MM.1S (cell line): ENCODE measurements around the gene RYR2.
A peak's percentile ranks its signal among the peaks of the same experiment; 100 is the strongest.

Source experiments
- DNase-seq: peaks from one replicate; pipeline ENCODE4 v3.0.0-alpha.2; 2015
- H2AFZ ChIP-seq: fragments of 300-600 bp; sonication (generic); 2 replicates; pipeline ENCODE4 v1.6.0; 2016; ENCODE audit warnings: antibody characterized with exemption, low read length
- H3F3A ChIP-seq: fragments of 300-600 bp; sonication (generic); 2 replicates; pipeline ENCODE4 v1.6.1; 2016; ENCODE audit warnings: mild to moderate bottlenecking, antibody characterized with exemption, low read length, moderate library complexity, mixed read lengths; ENCODE audit not compliant: insufficient read depth
- H3K27ac ChIP-seq: fragments of 300-600 bp; sonication (generic); 2 replicates; pipeline ENCODE4 v1.5.1; 2016; ENCODE audit warnings: mild to moderate bottlenecking, low read length
- H3K27me3 ChIP-seq: fragments of 300-600 bp; sonication (generic); replicated peaks from 2 replicates; pipeline ENCODE4 v1.6.0; 2016; ENCODE audit warnings: low read length; ENCODE audit not compliant: insufficient read depth
- H3K36me3 ChIP-seq: fragments of 300-600 bp; sonication (generic); replicated peaks from 2 replicates; pipeline ENCODE4 v1.6.1; 2016; ENCODE audit warnings: mild to moderate bottlenecking, low read length, mixed read lengths; ENCODE audit not compliant: insufficient read depth
- H3K4me1 ChIP-seq: fragments of 300-600 bp; sonication (generic); 2 replicates; pipeline ENCODE4 v1.6.1; 2016; ENCODE audit warnings: low read length, mixed read lengths
- H3K4me2 ChIP-seq: fragments of 300-600 bp; sonication (generic); 2 replicates; pipeline ENCODE4 v1.6.0; 2016; ENCODE audit warnings: low read depth, low read length
- H3K4me3 ChIP-seq: fragments of 300-600 bp; sonication (generic); 2 replicates; pipeline ENCODE4 v1.5.1; 2016; ENCODE audit warnings: low read length, mixed read lengths
- H3K79me2 ChIP-seq: fragments of 300-600 bp; sonication (generic); 2 replicates; pipeline ENCODE4 v1.6.1; 2016; ENCODE audit warnings: mixed run types, low read length, mixed read lengths
- H3K9ac ChIP-seq: fragments of 300-600 bp; sonication (generic); 2 replicates; pipeline ENCODE4 v1.6.1; 2016; ENCODE audit warnings: low read length, mixed read lengths
- H3K9me2 ChIP-seq: fragments of 300-600 bp; sonication (generic); replicated peaks from 2 replicates; pipeline ENCODE4 v1.6.1; 2016; ENCODE audit warnings: mild to moderate bottlenecking, low read length, mixed read lengths; ENCODE audit not compliant: insufficient read depth
- H3K9me3 ChIP-seq: fragments of 300-600 bp; sonication (generic); replicated peaks from 2 replicates; pipeline ENCODE4 v1.6.1; 2016; ENCODE audit warnings: mild to moderate bottlenecking, low read length, mixed read lengths; ENCODE audit not compliant: insufficient read depth
- H4K20me1 ChIP-seq: fragments of 300-600 bp; sonication (generic); 2 replicates; pipeline ENCODE4 v1.6.1; 2016; ENCODE audit warnings: mild to moderate bottlenecking, low read length, moderate library complexity, mixed read lengths; ENCODE audit not compliant: insufficient read depth
- CTCF ChIP-seq: fragments of 300-600 bp; sonication (generic); IDR thresholded peaks from 2 replicates; pipeline ENCODE4 v1.5.1; 2016; ENCODE audit warnings: antibody characterized with exemption, low read length, mixed read lengths
- EZH2 ChIP-seq: fragments of 300-600 bp; sonication (generic); optimal IDR thresholded peaks from 2 replicates; pipeline ENCODE3; 2017; ENCODE audit warnings: low read depth, mild to moderate bottlenecking, antibody characterized with exemption, low read length, mixed read lengths
- EZH2phosphoT487 ChIP-seq: fragments of 300-600 bp; sonication (generic); IDR thresholded peaks from 2 replicates; pipeline ENCODE4 v1.6.1; 2018; ENCODE audit warnings: antibody characterized with exemption, low read length

Gene RYR2

GRCh38 chr1:237670302-237670701 lies 628.3 kb downstream of the RYR2 start:
- Histone ChIP-seq H3K9me2 (no peaks in the 10 kb centered on the region), H3K9ac (no peak overlapping the region)

GRCh38 chr1:237671262-237671661 lies 629.3 kb downstream of the RYR2 start:
- no peak overlapping the region for H3K4me2 ChIP-seq
- TF ChIP-seq EZH2 (no peak), EZH2phosphoT487 (no peak), CTCF (no peak)

More at GRCh38 chr1:237670302-237670701, 628.3 kb downstream of the RYR2 start:
- Histone ChIP-seq H3K27ac (no peak overlapping the region), H3F3A (no peaks in the 10 kb centered on the region), H3K4me2 (no peak overlapping the region), H3K4me3 (no peak overlapping the region), H4K20me1 (no peaks in the 10 kb centered on the region), H3K4me1 (no peaks in the 10 kb centered on the region), H2AFZ (no peak overlapping the region), H3K9me3 (no peaks in the 10 kb centered on the region), H3K79me2 (no peaks in the 10 kb centered on the region), H3K36me3 (no peaks in the 10 kb centered on the region), H3K27me3 (no peaks in the 10 kb centered on the region)
- DNase-seq = no peak
- no peak for TF ChIP-seq EZH2phosphoT487
- TF ChIP-seq EZH2 = no peak
- TF ChIP-seq CTCF = no peak

GRCh38 chr1:237671935-237672334 lies 630.0 kb downstream of the RYR2 start:
- no peaks in the 10 kb centered on the region for H3K36me3 ChIP-seq
- no peaks in the 10 kb centered on the region for H3K79me2 ChIP-seq
- TF ChIP-seq EZH2phosphoT487 (no peak), CTCF (no peak), EZH2 (no peak)
- no peak overlapping the region for H3K4me2 ChIP-seq
- H3K27me3 ChIP-seq = no peaks in the 10 kb centered on the region
- no peaks in the 10 kb centered on the region for H3F3A ChIP-seq
- H4K20me1 ChIP-seq = no peaks in the 10 kb centered on the region
- no peak overlapping the region for H2AFZ ChIP-seq
- H3K4me1 ChIP-seq = no peaks in the 10 kb centered on the region
- no peak for DNase-seq
- no peaks in the 10 kb centered on the region for H3K9me3 ChIP-seq
- no peak overlapping the region for H3K4me3 ChIP-seq
- no peak overlapping the region for H3K27ac ChIP-seq
- H3K9ac ChIP-seq = no peak overlapping the region
- no peaks in the 10 kb centered on the region for H3K9me2 ChIP-seq

More at GRCh38 chr1:237671262-237671661, 629.3 kb downstream of the RYR2 start:
- no peaks in the 10 kb centered on the region for H3K36me3 ChIP-seq
- H4K20me1 ChIP-seq = no peaks in the 10 kb centered on the region
- no peaks in the 10 kb centered on the region for H3K9me3 ChIP-seq
- no peak overlapping the region for H3K9ac ChIP-seq
- H3K4me1 ChIP-seq = no peaks in the 10 kb centered on the region
- H3K27me3 ChIP-seq = no peaks in the 10 kb centered on the region
- no peak overlapping the region for H3K4me3 ChIP-seq
- no peaks in the 10 kb centered on the region for H3K79me2 ChIP-seq
- no peaks in the 10 kb centered on the region for H3F3A ChIP-seq
- DNase-seq = no peak
- H3K27ac ChIP-seq = no peak overlapping the region
- no peaks in the 10 kb centered on the region for H3K9me2 ChIP-seq
- no peak overlapping the region for H2AFZ ChIP-seq

DNA sequence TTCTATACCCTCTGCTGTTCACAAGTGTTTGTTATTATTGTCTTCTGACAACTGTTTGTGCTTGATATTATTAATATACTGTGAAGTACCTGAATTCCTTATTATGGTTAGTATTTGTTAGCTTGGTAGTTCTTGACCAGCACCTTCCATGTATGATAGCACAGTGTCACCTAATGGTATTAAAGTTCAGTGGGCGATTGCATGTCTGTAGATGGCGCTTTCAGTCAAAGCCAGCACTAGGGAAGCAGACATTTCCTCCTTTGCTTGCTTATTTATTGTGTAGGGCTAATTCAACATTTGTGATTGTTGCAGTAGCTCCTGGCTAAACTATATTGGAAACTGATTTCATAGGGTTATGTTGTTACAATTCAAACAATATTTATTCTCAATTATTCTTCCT lies 630.8 kb downstream of the RYR2 start:
- no peak overlapping the region for H3K27ac ChIP-seq
- H3K36me3 ChIP-seq = no peaks in the 10 kb centered on the region
- H3K4me3 ChIP-seq = no peak overlapping the region
- H3K9me2 ChIP-seq = no peaks in the 10 kb centered on the region
- no peak overlapping the region for H3K4me2 ChIP-seq
- H3K27me3 ChIP-seq = no peaks in the 10 kb centered on the region
- TF ChIP-seq EZH2phosphoT487 (no peak), CTCF (peak; percentile 51), EZH2 (no peak)
- no peaks in the 10 kb centered on the region for H4K20me1 ChIP-seq
- H2AFZ ChIP-seq = no peak overlapping the region
- DNase-seq = peak; percentile 50
- H3K9ac ChIP-seq = no peak overlapping the region
- no peaks in the 10 kb centered on the region for H3K79me2 ChIP-seq
- no peaks in the 10 kb centered on the region for H3K4me1 ChIP-seq
- H3F3A ChIP-seq = no peaks in the 10 kb centered on the region
- no peaks in the 10 kb centered on the region for H3K9me3 ChIP-seq
